Muscle of back (tissue), 11 donors: ENCODE data around the gene ACTR1B. TPM values are rescaled to one million over a fixed set of nuclear protein-coding genes. Genes with fewer than 3 reads are reported as not detected.
A peak's percentile ranks its signal among the peaks of the same experiment; 100 is the strongest.
"Not testable (repeated sequence)": the region's sequence is repeated elsewhere in the genome, so short reads cannot be mapped to it uniquely, and the experiment has no call there.

Source experiments
- DNase-seq, 3 donors: peaks; one replicate each; pipeline versions ENCODE4 v3.0.0 to v3.0.0-alpha.2; 2013
- polyA plus RNA-seq, 10 donors: library from polyadenylated mRNA; unstranded; fragments of 120-200 nt; gene quantifications; one replicate each; pipeline ENCODE4 v1.2.1, GENCODE V29; 2013; ENCODE audit not compliant: insufficient read length in 10 of 10

Gene ACTR1B
- polyA plus RNA-seq, 10 donors = 40.3 to 50.0 (median 45.4) TPM

- DNase-seq = no peak
Observed at GRCh38 chr2:97660044-97660774, 3.6 kb downstream of the ACTR1B start.

- no peak for DNase-seq
Observed at GRCh38 chr2:97659256-97660043, 4.4 kb downstream of the ACTR1B start.

DNA sequence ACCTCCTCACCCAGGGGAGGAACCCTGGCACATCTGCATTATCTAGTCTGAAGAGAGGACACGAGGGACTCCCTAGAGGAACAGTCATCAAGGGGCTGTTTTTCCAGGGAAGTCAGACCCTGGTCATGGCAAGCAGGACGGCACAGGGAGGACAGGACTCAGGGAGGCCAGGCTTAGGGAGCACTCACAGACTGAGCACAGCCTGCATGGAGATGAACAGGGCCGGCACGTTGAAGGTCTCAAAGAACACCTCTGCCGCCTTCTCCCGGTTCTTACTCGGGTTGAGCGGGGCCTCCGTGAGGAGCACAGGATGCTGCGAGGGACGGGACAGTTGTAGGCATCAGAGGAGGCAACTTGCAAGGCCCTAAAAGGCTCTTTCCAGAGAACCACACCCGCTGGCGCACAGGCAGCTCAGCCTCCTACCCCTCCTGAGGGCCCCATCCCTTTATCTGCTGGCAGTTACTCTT is 5.1 kb downstream of the ACTR1B start:
- no peak for DNase-seq

DNA sequence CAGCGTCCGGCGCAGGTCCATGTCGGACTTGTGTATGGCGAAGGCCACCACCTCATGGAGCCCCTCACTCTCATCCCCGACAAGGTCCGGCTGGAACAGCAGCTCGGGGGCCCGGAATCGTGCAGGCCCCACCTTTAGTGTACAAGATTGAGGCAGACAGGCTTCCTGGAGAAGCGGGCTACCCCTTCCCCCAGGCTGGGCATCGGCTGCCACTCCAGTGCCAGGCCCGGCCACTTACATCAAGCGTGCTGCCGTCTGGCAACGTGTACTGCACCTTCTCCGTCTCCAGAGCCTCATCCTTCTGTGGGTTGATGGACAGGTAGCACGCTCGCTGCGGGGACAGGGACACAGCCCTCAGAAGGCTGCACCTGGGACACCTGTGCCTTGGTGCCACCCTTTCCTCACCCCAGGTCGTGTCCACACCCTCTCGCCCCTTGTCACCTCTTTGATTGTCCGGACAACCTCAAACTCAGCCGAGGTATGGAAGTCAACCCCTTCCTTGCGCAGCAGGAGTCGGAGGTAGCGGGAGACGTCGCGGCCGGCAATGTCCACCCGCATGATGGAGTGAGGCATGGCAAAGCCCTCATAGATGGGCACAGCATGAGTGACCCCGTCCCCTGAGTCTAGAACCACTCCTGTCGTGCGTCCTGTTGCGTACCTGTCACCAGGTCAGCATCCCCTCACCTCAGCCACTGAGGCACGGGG is 5.7 kb downstream of the ACTR1B start:
- no peak for DNase-seq

DNA sequence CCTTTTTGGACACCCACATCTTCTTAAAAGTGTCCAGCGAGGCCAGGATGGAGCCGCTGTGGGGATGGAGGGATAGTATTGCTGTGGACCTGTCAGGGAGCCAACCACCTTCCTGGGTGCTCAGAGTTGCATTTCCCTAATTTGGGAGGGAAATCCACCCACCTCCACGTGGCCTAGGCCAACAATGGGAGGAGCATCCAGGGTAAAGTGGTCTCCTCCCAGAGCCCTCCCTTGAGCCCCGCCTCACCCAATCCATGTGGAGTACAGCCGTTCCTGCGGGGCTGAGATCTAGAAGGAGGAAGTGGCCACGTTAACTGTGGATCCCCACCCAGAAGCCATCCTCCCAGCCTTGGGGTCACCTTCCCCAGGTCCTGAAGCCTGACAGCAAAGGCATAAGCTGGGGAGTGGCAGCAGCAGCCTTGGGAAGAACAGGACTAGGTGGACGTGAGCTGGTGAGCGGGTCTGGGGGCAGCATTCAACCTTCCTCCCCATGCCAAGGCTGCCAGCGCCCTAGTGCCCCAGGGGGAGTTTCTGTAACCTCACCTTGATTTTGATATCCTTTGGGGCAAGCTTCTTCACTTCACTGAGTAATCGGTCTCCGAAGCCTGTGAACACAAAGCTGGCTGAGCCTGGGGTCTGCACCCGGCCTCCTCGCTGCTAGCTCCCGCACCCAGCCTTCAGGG is 6.8 kb downstream of the ACTR1B start:
- DNase-seq = no peak

DNA sequence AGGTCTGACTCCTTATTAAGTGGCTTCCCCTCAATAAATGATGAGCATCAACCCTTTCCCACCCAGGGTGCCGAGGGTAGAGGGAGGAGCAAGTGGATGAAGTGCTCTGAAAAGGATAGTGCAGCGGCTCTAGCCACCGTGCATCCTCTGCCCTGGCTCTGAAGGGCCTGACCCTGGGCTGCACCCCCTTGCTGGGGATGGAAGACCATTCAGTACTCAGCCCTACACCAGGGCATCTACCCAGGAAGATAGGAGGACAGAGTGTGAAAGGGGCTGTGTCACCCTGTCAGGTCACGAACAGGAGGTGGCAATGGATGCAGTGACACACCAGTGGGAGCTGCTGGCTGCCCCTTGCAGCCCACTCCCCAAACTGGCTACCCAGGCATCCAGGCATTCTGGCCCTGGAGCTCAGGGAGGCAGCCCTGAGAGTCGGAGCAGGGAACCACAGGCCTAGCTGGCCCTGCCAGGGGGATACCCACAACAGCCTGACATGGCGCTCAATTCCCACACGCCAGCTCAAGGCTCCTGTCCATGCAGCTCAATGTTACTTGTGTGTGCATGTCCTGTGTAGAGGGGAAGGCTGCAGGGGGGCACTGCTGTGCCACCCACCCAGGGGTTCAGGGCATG is 7.6 kb downstream of the ACTR1B start:
- no peak for DNase-seq

GRCh38 chr2:97654791-97655190 is 9.1 kb downstream of the ACTR1B start:
- no peak for DNase-seq

GRCh38 chr2:97654309-97654708 is 9.5 kb downstream of the ACTR1B start:
- no peak for DNase-seq

GRCh38 chr2:97653874-97654273 is 10.0 kb downstream of the ACTR1B start:
- DNase-seq = no peak

DNA sequence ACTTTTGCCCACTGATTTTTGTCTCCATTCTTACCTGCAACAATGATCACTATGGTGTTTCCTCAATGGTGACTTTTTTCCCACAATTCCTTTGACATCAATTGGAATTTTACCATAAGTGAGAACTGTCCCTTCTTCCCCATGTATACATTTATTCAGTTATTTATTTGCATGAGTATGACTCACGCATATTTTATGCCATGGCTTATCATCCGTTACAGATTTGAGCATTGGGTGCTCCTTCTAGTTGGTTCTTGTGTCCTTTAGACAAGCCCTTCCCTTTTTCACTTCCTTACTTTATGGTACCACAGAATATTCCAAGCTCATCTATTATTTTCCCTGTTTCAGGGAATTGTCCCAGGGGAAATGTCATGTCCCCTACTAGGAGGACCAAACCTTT is 10.4 kb downstream of the ACTR1B start:
- DNase-seq = no peak

DNA sequence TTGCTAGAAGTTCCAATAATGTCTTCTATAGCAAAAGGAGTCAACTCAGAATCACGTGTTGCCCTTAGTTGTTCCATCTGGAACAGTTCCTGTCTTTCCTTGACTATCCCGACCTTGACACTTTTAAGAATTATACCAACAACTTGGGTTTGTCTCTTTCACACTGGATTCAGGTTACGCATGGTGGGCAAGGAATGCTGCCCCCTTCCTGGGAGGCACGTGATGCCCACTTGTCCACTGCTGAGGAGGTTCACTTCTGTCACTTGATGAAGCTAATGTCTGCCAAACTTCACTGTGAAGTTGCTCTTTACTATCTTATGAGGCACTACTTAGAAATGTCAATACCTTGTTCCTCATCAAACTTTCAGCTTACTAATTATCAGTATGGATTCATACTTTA is 12.7 kb downstream of the ACTR1B start:
- DNase-seq = no peak

DNA sequence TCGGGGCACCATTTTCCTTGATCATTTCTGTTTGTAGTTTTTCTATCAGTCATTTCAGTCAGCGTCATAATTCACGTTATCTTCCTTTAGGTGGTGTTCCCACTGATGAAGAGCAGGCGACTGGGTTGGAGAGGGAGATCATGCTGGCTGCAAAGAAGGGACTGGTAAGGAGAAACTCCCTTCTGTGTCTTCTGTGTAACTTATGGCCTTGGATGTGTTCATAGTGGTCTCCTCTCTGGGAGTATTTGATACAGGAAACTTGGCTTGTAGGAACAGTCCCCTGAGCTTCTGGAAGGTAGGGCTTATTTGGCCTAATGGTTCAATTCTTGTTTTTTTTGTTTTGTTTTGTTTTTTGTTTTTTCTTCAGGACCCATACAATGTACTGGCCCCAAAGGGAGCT is 16.9 kb downstream of the ACTR1B start:
- DNase-seq = no peak

- DNase-seq = peak; percentile 98 to 99 (median 98)
Observed at GRCh38 chr2:97645695-97646629, 17.9 kb downstream of the ACTR1B start, which contains the start of gene COX5B. Gene COX5B (plus strand): TSS chr2:97646062. CDS start chr2:97646087, 25 bp downstream.

DNA sequence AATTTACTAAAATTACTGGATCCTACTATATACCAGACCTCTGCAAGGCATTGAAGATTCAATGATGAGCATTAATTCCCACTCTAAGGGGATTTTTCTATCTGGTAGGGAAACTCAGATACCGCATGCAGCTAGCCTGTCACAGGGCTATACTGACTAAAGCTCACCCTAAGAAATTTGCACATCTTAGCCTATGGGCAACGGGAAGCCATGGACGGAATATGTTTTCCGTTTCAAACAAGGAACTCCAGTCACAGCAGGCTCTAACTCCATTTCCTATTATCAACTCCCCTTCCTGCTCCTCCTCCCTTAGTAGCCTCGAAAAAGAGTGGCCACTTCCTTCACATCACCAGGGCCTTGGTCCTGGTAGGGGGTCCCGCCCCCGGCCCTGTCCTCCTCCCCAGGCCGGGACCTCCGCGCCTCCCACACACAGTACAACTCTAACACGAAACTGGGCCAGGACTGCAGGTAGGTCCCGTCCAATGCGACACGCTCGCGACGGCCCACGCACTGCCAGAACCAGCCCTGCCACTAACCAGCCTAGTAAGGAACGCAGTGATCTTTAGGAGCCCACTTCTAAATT is 18.6 kb downstream of the ACTR1B start:
- peak in 2 of 3 donors; percentile 16 to 48 for DNase-seq

DNA sequence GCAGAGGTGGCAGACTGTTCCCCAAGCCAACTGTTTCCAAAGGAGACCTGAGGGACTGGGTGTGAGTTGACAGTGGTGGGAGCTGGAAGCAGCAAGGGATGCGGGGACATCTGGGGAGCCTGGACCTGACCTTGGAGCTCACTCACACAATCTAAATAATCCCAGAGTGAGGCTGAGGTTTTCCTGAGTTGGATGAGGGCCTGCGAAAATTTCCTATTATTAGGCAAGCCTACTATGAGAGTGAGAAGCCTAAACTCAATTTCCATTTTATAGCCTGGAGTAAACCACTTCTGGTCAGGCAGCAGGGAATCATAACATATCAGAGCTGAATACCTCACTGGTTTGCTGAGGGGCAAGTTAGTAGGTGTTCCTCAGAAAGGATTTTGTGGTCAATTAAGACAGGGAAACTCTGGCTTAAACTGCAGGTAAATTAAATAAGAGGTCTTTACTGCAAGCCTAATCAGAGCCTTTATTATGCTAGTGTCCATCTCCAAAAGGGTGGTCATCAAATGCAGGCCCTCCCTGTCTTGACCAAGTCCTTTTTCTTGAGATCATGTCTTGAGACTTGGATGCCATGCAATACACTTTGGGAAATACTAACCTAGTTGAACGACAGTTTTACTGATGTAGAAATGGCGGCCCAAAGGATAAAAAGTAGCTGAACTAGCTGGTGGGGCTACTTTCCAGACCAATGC is 19.7 kb downstream of the ACTR1B start:
- DNase-seq = no peak

DNA sequence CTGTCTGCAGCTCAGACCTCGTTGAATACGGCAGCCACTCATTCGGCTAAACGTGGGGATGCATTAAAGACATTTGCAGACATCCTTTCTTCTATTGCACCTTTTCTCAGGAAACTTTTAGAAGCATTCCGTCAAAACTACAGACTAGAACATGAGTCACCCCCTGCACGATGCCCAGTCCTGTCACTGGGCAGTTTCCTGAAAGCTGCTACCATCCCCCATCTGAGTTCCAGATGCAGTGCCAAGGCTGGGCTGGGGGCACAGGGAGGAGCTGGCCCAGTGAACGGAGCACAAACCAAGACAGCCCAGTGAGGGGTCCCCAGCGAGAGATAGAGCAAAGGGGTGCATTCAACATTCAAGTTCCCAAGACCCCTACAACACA is 37.8 kb downstream of the ACTR1B start:
- not testable (repeated sequence) for DNase-seq

GRCh38 chr2:97625354-97626048 is 38.3 kb downstream of the ACTR1B start:
- not testable (repeated sequence) for DNase-seq

GRCh38 chr2:97622976-97623375 is 40.9 kb downstream of the ACTR1B start:
- DNase-seq = not testable (repeated sequence)
